GM19438 (cell line): Measurements from ENCODE around the gene EZH2.
A peak's percentile ranks its signal among the peaks of the same experiment; 100 is the strongest.

Source experiments
- ATAC-seq: cut with Tn5 transposase; IDR thresholded peaks from one replicate; pipeline ENCODE4 v1.9.1; 2021; ENCODE audit warnings: low read depth; ENCODE audit not compliant: unreplicated experiment

EZH2 gene

DNA sequence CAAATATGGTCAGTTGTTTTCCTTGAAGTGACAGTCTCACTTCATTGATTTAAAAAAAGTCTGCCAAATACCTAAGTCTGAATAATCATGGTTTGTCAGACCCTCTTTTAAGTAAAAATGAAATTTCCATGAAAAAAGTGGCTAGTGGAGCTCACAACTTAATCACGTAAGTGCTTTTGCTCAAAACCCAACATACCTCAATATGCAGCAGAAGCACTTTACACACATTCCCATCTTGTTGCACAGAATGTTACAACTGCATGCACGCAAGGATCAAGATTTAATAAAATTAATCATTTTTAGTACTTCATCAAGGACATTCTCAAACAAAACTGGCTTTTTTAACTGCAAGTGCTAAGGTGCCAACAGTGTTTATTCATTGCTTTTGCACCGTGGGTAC is 21.6 kb downstream of the EZH2 start:
- ATAC-seq, result no peak

DNA sequence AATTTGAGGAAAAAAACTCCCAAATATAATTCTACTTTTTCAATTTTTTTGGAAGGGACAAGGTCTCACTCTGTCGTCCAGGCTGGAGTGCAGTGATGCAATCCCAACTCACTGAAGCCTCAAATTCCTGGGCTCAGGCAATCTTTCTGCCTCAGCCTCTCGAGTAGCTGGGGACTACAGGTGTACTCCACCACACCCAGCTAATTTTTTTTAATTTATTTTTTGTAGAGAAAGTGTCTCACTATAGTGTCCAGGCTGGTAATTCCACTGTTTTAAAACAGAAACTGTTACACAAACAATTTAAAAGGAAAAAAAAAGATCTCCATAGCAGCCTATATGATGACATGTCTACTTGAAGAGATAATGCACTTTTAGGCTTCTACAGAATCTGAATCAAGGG is 25.6 kb downstream of the EZH2 start:
- no peak for ATAC-seq

DNA sequence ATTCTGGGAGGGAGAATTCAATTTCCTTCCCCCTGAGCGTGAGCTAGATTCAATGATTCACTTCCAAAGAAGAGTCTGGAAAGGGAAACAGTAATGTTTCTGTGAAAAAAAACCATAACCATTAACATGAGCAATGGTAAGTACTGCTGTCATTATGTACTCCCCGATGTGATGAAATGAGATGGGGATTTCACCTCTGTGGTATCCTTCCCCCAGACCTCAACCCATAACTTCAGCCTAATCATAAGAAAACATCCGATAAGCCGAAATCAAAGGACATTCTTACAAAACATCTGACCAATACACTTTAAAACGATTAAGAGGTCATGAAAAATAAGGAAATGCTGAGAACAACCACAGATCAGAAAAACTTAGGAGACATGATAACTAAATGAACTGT is 27.2 kb downstream of the EZH2 start:
- no peak for ATAC-seq

DNA sequence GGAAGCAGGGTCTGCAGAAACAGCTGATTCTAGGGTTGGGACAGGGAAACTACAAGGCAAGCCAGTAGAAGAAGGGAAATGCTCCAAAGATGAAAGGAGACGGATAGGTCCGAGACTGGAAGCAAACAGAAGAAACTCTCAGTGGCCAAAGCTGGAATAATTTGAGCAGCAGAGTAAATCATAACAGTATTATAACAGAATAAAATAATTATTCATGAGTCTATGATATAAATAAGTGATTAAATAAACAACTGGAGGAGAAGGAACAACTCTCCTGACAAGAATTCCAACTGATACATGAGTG is 27.6 kb downstream of the EZH2 start:
- peak; percentile 14 for ATAC-seq

DNA sequence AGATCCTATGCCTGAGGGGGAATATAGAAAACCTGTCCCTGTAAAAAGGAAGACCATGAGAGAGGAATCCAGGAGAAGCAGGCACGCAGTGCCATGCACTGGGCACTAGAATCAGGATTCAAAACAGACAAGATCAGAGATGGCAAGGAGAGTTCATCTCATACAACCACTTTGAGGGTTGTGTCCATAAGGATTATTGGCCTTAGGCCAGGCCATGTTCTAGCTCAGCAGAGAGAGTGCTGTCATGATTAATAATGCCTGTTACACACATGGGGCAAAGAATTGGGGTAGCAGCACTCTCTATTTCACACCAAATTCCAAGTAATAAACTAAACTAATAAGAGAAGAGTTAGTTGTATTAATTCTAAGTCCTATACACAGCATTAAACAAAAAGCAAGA is 29.1 kb downstream of the EZH2 start:
- ATAC-seq, result no peak

DNA sequence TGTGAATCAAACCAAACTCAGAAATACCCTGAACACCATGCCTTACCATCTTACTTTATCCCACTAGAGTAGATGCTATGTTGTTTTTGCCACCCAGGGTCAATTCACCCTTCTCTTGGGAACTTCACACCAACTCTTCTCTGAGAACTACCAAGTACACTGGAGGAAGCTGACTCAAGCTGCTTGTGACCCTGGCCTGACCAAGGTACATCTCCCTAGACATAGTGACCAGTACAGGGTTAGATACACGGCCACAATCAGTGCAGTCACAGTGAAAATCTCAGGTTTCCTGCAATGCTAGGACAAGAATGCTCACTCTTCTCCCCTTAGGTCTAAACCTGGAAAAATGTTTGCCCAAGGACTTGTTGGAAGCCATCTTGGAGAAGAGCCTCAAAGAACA is 31.8 kb downstream of the EZH2 start:
- ATAC-seq, result no peak

DNA sequence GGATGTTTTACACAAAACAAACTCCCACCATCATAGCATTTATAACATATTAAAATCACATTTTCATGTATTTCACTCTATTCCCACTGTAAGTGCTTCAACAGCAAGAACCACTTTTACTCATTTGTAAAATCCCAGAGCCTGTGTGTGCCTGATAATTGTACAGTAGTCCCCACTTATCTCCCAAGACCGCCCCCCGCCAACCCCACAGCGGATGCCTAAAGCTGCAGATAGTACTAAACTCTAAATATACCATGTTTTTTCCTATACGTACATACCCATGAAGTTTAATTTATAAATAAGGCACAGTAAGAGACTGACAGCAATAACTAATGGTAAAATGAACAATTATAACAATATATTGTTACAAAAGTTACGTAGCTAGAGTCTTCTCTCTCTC is 33.5 kb downstream of the EZH2 start:
- ATAC-seq, result no peak

DNA sequence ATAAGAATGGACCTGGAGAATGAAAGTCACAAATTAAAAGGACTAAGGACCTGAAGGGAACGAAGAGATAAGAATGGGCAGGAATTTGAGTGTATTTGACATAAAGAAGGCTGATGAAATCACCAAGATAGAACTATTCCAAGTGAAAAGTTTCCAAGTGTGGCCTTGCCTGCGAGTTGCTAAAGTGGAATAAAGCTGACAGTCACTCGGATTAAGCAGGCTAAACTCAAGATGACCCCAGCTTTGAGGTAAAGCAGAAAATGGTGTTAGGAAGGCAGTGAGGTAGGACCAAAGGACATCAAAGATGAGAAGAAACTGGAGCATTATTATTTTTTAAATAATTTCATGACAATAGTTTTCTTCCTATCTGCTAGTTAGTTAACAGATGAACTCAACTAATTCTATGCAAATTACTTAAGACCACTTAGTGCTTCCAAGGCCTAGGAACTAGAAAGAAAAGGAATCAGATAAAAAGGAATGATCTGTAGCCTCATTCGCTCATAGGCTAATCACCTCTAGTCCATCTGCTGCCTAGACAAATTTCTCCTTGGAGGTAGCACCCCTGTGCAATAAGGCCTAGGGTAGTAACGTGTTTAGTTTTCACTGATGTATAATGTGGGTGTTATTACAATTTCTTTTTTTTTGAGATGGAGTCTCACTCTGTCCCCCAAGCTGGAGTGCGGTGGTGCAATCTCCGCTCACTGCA is 34.5 kb downstream of the EZH2 start:
- no peak for ATAC-seq

DNA sequence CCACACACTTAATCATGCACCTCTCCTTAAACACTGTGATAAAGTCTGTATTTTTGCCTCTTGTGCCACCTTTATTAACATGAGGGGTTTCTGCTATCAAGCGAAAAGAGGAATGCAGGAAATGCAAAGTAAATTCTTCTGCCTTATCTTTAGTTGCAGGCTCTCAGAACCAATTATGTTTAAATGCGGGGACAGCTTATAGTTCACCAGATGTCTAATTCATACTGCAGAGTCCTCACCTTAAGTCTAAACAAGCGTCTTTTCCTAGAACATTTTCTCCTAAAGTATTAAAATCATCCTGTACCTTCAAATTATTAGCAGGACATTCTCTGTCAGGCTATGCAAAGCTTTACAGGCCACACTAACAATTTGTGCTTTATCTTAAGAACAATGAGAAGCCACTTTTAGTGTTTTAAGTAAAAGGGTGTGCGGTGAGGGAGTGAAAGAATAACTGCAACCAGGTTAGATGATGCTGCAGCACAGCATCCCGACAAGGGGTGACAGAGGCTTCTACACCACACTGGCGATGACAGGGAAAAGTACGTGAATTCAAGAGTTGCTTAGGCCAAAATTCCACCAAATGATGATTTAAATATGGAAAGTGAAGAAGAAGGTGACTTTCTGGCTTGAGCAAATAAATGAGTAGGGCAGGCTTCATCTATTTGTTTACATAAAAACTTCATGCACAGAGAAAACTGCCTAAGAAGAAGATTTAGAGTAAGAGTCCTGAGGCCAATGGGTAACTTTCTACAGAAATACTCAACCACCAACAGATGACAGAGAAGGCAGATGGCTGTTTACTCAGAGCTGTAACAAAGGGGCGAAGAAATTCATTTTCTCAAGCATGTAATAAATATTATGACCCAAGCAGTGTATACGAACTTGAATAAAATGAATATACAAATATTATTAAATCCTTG is 36.0 kb downstream of the EZH2 start:
- ATAC-seq, result no peak

DNA sequence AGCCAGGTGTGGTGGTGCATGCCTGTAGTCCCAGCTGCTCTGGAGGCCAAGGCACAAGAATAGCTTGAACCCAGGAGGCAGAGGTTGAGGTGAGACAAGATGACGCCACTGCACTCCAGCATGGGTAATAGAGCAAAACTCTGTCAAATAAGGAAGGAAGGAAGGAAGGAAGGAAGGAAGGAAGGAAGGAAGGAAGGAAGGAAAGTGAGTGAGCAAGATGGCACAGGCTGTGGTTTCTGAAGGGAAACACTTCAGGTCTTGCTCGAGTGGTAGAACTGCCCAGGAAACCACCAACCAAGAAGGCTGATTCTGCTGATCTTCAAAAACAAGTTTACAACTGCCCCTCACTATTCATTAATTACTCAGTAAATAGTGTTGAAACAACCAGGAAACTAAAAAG is 45.2 kb downstream of the EZH2 start:
- no peak for ATAC-seq

DNA sequence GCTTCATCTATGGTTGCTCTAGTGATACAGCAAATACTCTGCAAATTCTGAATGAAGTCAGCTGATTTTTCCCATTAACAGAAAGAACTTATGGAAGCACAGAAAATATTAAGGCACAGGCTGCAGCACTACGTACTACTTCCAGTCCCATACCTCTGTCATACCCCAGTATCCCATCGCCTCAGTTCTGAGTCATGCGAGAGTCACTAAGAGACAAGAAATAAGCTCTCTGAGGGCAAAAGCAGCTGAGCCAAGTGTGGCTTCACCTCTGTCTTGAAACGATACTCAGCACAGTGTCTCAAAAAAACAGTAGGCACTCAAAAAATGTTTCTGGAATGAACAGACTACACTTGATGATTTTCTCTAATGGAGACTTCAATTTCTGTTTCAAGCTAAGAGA is 48.2 kb downstream of the EZH2 start:
- ATAC-seq, result no peak

DNA sequence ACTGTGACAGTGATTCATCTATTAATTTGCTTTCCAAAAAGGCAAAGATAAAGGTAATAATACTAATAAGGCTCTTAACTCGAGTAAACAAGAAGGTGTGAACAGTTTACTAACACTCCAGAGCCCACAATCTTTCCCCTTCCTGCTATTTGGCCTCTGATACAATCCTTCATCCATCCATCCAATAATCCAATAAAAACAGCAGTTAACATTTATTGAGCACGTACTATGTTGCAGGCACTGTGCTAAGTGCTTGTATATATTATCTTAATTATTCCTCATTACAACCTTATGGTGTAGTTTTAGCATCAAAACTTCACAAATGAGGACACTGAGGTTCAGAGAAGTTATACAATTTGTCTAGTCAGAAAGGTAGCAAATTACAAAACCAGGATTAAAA is 49.5 kb downstream of the EZH2 start:
- ATAC-seq, result no peak

DNA sequence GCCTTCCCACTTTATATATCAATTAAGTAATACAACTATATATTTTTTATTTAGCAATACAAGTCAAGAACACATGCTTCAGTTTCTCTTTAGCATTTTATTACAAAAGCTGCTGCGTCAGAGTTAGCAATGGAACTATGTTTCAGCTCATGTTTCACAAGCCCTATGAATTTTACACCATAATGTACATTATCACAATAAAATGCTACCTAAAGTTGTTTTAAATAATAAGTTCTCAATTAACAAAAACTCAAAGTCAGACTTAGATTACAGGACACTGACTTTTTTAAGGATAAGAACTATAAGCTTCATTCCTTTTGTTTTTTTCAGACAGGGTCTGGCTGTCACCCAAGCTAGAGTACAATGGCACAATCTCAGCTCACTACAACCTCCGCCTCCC is 52.3 kb downstream of the EZH2 start:
- no peak for ATAC-seq

DNA sequence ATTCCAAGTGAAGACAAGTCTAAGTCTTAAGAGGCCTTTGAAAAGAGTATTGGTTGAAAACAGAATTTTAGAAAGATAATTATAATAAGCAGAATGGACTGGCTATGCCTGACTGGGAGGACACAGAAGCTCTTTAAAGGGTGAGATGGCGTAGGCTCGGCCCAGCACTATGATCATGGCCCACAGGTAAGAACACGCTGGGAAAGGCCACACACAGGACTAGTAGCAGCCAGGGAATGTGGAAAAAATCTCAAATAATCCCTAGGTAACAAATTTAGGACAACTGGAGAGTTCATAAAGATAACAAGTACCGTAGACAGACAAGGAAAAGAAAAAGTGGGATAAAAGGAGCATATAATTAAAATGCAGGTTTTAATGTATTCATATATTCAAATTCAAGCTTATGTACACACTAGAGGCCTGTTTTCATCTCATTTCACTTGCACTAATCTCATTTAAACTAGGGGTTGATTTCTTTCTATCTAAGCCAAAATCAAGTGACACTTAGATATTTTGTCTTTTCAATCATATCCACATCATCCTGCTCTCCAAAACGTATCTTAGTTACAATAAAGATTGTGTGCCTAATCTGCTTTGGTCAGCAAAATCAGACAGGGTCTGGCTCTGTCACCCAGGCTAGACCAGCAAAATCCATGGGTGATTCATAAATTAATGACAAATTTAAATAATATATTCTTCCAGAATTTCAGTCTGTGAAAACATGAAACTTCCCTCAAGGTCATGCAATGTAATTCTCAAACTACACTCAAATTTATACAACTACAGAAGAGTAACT is 53.0 kb downstream of the EZH2 start:
- ATAC-seq, result no peak

DNA sequence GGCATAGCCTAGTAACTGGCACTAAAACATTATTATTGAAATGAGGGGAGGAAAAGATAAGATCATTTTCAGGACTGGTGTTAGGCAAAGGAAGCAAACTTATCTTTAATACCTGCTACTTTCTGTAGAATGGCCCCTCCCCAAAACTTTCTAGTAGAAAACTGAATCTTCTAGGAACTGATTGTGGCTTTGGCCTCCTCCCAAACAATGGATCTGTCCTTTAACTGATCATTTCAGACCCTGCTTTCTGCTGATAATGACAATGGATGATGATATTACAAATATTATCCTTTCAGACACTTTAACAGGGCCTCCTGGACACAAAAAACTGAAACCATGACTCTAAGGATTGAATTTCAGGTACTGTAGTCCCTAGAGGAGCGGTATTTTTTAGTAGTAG is 55.1 kb downstream of the EZH2 start:
- no peak for ATAC-seq

DNA sequence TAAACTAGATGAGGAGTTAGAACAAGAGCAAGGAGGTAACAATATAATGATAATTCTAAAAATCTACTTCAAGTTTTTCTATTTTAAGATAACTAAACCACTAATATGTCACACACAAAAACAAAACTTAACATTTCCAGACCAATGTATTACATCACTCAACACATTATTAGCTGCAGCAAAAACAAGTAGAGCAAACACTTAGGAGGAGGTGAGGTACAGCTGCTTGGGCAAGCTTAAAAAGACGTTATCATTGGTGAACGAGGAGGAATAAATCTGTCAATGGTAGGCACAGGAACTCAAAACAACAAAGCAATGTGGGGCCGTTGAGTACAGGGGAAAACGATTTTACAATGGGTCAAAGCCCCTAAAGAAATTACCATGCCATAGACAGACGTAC is 58.8 kb downstream of the EZH2 start:
- no peak for ATAC-seq

DNA sequence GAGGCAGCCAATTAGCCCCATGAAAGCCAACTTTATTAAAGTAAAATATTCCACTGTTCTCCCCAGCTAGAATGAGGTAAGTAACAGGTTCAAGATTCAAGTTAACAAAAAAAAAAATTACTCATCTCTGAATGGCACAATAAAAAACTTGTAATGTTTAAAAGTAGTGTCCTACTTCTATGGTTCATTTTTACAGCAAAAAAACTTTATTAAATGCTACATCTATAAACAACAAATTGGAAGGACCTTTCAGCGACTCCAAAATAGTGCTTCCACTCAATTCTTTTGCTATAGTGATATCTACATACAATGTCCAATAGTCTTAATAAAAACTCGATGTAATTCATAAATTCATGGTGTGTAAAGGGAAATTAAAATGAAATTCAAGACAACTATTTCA is 59.2 kb downstream of the EZH2 start:
- ATAC-seq, result no peak

DNA sequence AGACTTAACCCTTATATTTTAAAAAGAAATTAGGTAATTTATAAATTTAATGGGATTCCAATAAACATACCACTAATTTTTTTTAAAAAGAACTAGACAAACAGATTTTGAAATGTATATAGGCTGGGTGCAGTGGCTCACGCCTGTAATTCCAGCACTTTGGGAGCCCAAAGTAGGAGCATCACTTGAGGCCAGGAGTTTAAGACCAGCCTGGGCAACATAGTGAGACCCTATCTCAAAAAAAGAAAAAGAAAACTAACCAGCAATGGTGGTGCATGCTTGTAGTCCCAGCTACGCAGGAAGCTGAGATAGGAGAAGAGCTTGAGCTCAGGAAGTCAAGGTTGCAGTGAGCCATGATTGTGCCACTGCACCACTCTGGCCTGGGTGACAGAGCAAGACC is 62.7 kb downstream of the EZH2 start:
- no peak for ATAC-seq

DNA sequence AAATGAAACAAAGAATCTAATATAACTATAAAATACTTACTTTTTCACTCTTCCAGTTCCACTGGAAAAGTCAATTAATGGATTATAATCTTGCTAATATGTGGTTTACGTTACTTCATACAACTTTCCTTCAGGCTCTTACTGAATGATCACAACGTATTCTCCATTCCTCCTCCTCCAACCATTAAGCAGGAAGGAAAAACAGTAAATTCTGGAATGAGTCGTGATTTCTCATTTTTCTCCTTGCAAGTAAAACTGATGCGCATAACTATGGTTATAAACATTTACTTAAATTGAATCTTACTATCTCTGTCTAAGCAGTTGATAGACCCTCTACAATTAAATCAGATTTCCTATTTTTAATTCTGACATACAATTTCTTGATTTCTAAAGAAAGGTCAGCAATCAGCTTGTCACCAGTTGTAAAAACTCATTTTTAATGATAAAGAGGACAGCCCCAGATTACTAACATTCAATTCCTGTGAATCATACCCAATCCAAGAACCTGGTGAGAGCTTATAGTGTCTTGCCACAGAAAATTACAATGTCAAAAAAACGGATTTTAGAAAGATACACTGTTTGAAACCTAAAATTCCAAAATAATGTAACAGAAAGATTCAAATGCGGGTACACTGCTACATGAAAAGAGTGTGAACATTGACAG is 64.3 kb downstream of the EZH2 start:
- no peak for ATAC-seq

DNA sequence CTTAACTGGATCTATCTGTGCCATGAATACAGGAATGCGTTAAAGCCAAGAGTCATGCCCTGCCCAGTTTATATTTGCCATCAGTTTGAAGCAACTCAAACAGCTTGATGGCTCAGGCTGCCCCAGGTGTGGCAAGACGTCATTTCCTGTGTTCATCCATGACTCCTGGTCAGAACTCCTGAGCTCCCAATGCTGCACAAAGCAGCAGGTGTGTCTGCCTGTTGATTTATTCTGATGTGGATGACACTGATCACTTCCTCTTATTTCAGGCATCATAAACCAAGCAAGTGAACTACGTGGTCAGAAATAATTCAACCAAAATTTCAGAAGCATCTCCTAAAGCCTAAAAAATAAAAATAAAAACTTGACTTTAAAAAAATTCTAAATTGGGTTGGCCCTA is 68.5 kb downstream of the EZH2 start:
- ATAC-seq, result no peak
